Right ventricle myocardium superior (tissue), 1 donor: ENCODE data around the gene NGEF. TPM values are rescaled to one million over a fixed set of nuclear protein-coding genes. Genes with fewer than 3 reads are reported as not detected.
"Not testable (repeated sequence)": the region's sequence is repeated elsewhere in the genome, so short reads cannot be mapped to it uniquely, and the experiment has no call there.

ENCODE experiments used
- ATAC-seq: fragments of 200-7000 bp; cut with Tn5 transposase; one replicate; pipeline ENCODE4 v1.9.1; 2020; ENCODE audit warnings: mild to moderate bottlenecking; ENCODE audit not compliant: poor library complexity
- DNase-seq: peaks from one replicate; pipeline ENCODE4 v3.0.0-alpha.2; 2020
- intact Hi-C: fragments of 100-400 bp; cut with DNase I; formaldehyde crosslinking; loops from one replicate; pipeline ENCODE4 v1.11.2; 2022
- long read RNA-seq: library from polyadenylated mRNA; unstranded; transcript quantifications from one replicate; pipeline ENCODE4 v2.0.0, GENCODE V29; 2021
- total RNA-seq: library from RNA; stranded (reverse); fragmentation: NEBNext Ultra II Directional; extraction: Animal tissue kit (Norgen Biotek cat#: 25700); gene quantifications from one replicate; pipeline ENCODE4 v1.2.1, GENCODE V29; 2021
- donor health status: DM: no; HTN: yes; CAD: no; lungs with severe emphysema.

The NGEF gene, protein sequence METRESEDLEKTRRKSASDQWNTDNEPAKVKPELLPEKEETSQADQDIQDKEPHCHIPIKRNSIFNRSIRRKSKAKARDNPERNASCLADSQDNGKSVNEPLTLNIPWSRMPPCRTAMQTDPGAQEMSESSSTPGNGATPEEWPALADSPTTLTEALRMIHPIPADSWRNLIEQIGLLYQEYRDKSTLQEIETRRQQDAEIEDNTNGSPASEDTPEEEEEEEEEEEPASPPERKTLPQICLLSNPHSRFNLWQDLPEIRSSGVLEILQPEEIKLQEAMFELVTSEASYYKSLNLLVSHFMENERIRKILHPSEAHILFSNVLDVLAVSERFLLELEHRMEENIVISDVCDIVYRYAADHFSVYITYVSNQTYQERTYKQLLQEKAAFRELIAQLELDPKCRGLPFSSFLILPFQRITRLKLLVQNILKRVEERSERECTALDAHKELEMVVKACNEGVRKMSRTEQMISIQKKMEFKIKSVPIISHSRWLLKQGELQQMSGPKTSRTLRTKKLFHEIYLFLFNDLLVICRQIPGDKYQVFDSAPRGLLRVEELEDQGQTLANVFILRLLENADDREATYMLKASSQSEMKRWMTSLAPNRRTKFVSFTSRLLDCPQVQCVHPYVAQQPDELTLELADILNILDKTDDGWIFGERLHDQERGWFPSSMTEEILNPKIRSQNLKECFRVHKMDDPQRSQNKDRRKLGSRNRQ
- not detected for total RNA-seq
- long read RNA-seq: 0 reads

DNA sequence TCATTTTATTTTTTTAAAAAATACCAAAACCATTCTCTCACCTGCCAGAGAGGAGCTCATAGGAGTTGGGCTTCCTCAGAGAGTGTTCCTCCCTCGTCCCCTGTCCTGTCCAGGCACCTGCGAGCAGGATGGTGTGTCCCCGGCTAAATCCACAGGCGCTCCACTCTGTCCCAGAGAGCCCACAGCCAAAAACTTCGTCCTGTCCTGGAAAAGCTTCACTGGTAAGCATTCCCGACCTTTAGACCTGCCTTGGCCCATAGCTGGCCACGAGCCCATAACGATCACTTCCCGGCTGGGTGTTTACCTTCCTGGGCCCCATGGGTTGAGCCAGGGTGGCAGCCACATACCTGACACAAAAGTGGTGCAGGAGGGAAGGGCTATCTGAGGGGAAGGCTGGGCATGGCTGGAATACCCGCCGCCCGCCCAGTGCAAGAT is at the start of gene NGEF:
Gene NGEF (minus strand): TSS at position 230 of the 435 bp plus-strand sequence. CDS start 38,366 bp downstream, outside the sequence.
- DNase-seq (no peak), ATAC-seq (peak; percentile 25)
- intact Hi-C loops: no loop called here

- no peak for DNase-seq
- peak; percentile 19 for ATAC-seq
- intact Hi-C loops: no loop called here
Measured at GRCh38 chr2:233062451-233062850, 49.4 kb upstream of the NGEF start.

GRCh38 chr2:233061591-233062450 is 48.8 kb upstream of the NGEF start:
- intact Hi-C loops: no loop called here
- DNase-seq (peak; percentile 80), ATAC-seq (peak; percentile 65)

GRCh38 chr2:233060980-233061590 is 48.0 kb upstream of the NGEF start:
- no peak for DNase-seq
- intact Hi-C loops: no loop called here
- ATAC-seq: no peak

GRCh38 chr2:233060501-233060979 is 47.5 kb upstream of the NGEF start:
- intact Hi-C loops: no loop called here
- peak; percentile 8 for ATAC-seq
- DNase-seq: no peak

DNA sequence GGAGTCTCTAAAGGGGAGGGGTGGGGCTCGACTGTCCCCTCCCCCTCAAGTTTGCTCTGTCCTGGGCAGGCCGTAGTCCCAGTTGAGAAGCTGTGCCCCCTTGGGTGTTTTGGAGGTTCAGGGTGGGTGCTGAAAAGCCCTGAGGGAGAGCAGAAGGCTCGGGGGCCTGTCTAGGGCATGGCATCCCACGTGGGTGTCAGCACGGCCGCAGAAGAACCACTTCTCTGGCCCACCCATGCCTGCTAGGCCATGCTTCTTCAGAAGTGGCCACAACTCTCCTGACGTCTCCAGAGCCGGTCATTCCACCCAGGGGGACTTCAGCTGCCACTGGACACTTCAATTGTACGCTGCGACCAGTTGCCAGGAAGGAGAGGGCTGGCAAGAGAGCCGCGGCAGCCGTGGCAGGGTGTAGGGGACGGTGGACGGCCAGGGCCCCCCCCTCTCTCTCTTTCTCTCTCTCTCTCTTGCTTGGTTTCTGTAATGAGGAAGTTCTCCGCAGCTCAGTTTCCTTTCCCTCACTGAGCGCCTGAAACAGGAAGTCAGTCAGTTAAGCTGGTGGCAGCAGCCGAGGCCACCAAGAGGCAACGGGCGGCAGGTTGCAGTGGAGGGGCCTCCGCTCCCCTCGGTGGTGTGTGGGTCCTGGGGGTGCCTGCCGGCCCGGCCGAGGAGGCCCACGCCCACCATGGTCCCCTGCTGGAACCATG is 46.9 kb upstream of the NGEF start, which contains the start of gene INPP5D:
Gene INPP5D (plus strand): TSS at position 546 of the 704 bp plus-strand sequence. CDS start 137 bp downstream, at position 683.
- ATAC-seq (peak; percentile 59), DNase-seq (peak; percentile 71)
- intact Hi-C loops: no loop called here

- intact Hi-C loops: no loop called here
- ATAC-seq: no peak
- DNase-seq: no peak
Measured at GRCh38 chr2:233059547-233059796, 46.4 kb upstream of the NGEF start.

- intact Hi-C loops: no loop called here
- ATAC-seq (no peak), DNase-seq (no peak)
Measured at GRCh38 chr2:233058717-233059546, 45.9 kb upstream of the NGEF start.

GRCh38 chr2:233056961-233057605 is 44.0 kb upstream of the NGEF start:
- ATAC-seq: no peak
- DNase-seq: no peak
- intact Hi-C loops: no loop called here

- DNase-seq (no peak), ATAC-seq (no peak)
- intact Hi-C loops: no loop called here
Measured at GRCh38 chr2:233055362-233055761, 42.3 kb upstream of the NGEF start.

DNA sequence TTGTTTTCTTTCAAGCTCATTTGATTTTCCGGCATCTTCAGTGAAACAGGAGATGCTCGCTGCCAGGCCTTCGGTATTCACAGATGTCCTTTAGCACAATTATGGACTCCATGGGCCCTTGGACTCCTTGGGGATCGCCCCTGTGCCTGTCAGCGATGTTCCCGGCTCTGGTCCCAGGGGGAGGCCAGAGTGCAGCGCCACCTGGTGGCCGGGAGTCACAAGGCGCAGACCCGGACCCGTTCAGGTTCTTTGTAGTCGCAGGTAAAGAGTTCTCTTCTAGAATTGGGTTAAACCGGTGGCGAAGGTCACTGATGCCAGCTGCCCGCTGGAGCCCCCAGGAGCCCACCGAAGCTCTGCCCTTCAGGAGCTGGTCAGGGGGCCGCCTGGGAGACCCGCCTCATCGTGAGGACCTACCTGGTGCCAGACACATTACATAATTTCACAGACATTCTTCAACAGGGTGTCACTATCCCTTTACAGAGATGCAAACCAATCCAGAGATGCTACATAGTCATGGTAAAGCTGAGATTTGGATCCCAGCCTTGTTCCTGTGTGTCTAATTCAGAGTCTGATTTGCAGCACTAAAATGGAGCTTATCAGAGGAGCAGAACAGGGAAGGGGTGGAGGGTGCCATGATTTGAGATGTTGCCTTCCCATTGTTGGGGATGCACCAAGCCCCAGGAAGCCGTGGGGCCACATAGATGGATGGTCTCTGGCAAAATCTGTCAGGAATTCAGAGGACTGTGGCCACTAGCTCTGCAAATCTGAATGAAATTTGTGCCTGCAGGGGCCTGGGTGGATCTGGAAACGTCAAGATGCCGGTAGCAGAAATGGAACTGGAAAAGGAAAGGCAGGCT is 41.1 kb upstream of the NGEF start:
- ATAC-seq (peak; percentile 75), DNase-seq (peak; percentile 79)
- intact Hi-C loops: no loop called here

DNA sequence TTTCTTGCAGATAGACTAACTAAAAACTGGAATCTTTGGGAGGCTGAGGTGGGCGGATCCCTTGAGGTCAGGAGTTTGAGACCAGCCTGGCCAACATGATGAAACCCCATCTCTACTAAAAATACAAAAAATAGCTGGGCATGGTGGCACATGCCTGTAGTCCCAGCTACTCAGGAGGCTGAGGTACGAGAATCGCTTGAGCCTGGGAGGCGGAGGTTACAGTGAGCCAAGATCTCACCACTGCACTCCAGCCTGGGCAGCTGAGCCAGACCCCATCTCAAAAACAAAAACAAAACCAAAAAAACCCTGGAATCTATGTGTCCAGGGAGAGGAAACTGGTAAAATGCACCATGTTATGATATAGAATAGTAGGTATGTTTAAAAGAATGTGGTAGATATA is 39.5 kb upstream of the NGEF start:
- intact Hi-C loops, DNase-seq, ATAC-seq: not testable (repeated sequence)

DNA sequence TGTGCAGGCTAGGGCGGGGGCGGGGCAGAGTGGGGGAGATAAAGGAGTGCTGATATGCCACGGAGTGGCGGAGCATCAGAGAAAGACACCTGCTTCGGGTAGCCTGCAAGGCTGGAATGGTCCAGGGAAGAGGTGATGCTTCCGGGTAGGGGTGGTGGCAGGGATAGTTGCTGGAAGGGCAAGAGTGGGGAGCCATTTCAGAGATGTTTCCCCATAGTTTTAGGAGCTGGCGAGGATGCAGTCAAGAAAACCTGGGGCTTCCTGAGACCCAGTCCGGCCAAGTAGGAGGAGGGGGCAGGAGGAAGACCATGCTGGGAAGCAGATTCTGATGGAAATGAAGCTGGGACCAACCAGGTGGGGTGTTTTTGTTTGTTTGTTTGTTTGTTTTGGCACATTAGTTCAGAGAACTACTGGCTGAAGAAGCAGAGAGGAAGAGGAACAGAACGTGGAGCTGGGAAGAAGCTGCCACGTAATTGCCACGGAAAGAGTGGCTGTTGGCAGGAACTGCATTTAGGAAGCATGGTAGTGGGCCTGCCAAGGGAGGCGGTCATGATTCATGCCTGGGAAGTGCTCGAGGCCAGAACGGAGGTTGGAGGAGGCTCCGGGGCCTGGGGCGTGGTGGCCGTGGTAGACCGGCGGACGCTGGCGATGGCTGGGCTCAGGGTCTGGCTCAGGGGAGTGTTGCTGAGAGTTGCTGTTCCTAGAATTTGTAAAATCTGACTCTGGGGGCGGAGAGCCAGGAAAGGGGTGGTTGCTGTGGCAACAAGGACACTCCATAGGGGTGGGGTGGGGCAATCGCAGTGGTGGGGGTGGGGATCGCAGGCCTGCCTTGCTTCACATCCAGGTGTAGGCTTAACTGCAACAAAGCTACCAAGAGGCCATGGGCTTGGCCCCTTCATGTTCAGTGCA is 38.4 kb upstream of the NGEF start:
- ATAC-seq: peak; percentile 76
- intact Hi-C loops: no loop called here
- peak; percentile 85 for DNase-seq

GRCh38 chr2:233049194-233049761 is 36.2 kb upstream of the NGEF start:
- ATAC-seq (no peak), DNase-seq (no peak)
- intact Hi-C loops: no loop called here
